MV-4-11 (cell line): ENCODE data around the gene OR6M1.

ENCODE experiments used
- DNase-seq: peaks from one replicate; lab custom pipeline; 2025; lab: John Stamatoyannopoulos, UW

OR6M1 gene, protein sequence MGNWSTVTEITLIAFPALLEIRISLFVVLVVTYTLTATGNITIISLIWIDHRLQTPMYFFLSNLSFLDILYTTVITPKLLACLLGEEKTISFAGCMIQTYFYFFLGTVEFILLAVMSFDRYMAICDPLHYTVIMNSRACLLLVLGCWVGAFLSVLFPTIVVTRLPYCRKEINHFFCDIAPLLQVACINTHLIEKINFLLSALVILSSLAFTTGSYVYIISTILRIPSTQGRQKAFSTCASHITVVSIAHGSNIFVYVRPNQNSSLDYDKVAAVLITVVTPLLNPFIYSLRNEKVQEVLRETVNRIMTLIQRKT

DNA sequence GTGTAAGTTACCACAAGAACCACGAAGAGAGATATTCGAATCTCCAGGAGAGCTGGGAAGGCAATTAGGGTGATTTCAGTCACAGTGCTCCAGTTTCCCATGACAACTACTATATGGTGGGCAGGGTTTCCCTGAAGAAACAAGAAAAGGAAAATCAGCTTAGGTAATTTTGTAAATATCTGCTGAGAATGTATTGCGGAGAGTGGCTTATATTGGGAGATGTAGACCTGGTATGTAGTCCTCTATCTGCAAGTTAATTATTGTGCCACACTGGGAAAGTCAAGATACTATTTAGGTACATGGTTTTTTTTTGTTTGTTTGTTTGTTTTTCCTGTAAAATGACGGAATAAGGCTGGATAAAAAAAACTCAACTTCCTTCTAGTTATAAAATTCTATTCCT is at the start of gene OR6M1:
Gene OR6M1, minus strand, starts transcription at position 101 of the 400 bp plus-strand sequence. Its CDS starts 0 bp downstream, at position 101.
- DNase-seq, result no peak

DNA sequence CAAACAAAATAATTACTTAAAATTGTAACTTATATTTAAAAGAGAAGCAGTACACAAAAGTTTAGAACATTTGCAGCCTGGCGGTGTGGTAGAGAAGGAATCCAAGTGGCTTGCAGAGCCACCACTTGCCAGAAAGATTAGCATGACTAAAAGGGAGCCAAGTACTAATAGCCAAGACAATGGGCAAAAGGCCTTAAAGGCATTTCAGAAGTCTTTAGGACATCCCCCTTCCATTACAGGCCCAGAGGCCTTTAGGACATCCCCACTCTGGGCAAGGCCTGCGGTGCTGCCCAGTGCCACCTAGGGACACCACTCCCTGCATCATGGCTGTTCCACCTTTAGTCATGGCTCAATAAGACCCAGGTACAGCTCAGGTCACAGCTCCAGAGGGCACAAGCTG is 46.9 kb upstream of the OR6M1 start:
- DNase-seq, result no peak

DNA sequence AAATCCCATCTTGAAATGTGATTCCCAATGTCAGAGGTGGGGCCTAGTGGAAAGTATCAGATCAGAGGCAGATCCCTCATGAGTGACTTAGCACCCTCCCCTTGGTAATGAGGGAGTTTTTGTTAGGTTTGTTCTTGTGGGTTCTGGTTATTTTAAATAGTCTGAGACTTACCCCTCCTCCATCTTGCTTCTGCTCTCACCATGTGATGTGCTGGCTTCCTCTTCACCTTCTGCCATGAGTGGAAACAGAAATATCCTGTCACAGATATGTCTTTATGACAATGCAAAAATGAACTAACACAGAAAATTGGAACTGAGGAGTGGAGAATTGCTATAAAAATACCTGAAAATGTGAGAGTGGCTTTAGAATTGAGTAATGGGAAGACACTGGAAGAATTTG is 46.2 kb upstream of the OR6M1 start:
- DNase-seq, result no peak

DNA sequence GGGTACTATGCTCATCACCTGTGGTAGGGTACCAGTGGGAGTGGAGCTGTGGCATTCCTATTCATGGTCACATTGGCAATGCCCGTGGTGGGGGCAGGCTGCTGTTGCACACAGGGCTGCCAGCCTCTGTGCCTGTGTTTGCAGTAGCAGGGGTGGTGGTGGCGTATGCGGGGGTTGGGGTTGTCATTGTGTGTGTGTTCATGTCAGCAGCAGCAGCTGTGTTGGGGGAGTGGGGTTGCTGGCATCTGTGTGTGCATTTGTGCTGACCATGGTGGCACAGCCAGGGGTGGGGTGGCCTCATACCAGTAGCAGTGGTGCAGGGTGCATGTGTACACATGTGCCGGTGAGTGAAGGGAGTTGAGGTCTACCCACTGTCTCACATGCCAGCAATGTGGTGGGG is 45.0 kb upstream of the OR6M1 start:
- no peak for DNase-seq

DNA sequence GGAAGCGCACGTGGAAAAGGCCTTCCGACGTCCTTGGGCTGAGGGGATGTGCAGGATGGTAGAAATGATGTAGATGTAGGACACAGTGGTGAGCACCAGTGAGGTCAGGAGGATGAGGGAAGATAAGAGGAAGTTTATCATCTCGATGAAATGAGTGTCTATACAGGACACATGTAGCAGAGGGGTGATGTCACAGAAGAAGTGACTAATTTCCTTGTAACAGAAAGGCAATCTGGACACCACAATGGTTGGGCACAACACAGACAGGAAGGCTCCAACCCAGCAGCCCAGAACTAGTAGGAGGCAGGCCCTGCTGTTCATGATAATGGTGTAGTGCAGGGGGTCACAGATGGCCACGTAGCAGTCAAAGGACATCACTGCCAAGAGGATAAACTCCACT is 35.0 kb upstream of the OR6M1 start:
- peak; percentile 44 for DNase-seq

DNA sequence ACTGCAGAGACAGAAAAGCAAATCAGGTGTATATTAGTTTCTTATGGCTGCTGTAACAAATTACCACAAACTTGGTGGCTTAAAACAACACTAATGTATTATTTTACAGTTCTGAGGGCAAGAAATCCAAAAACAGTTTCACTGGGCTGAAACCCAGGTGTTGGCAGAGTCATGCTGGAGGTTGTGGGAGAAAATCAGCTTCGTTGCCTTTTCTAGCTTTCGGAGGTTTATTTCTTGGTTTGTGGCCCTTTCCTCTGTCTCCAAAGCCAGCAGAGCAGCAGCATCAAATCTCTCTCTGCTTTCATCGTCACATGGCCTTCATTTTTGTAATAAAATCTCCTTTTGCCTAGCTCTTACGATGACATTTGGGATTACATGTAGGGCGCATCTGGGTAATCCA is 33.0 kb upstream of the OR6M1 start:
- DNase-seq, result no peak

DNA sequence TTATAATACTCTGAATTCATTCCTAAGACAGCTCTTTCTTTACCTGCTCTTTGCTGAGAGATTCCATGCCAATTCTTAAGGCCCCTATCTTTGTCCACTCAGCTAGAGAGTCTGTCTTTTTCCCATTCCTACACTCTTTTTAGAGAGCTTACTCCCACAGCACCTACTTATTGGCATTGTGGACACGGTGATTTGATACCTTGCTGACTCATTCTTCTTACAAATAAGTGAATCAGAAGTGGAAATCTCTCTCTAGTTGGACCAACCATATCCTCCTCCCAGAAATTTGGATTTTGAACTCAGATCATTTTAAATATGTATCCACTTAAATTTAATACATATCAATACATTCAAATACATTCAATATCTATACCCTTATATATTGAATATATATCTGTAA is 32.5 kb upstream of the OR6M1 start:
- no peak for DNase-seq

DNA sequence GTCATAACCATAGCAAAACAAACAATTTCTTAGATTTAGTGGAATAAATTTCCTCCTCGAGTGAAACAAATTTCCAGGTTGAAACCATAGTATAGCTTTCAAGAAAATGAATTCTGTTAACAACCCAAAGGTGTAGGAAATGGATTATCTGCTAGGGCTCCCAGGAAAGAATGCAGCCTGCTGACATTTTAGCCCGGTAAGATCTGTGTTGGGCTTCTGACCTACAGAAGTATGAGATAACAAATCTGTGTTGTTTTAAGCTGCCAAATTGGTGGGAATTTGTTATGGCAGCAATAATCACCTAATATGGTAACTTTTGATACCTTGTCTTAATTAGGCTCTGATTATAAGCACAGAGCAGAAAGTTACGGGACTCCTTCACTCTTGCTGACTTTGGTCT is 32.0 kb upstream of the OR6M1 start:
- DNase-seq, result no peak

DNA sequence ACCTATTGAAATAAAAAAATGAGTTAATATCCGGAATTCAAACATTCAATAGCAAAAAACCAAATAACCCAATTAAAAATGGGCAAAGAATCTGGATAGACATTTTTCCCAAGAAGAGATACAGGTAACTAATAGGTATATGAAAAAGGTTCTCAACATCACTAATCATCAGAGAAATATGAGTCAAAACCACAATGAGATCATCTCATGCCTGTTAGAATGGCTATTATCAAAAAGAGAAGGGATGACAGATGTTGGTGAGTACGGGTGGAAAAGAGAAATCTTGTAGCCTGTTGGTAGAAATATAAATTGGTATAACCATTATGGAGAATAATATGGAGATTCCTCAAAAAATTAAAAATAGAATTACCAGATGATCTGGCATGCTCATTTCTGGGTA is 26.9 kb upstream of the OR6M1 start:
- no peak for DNase-seq

DNA sequence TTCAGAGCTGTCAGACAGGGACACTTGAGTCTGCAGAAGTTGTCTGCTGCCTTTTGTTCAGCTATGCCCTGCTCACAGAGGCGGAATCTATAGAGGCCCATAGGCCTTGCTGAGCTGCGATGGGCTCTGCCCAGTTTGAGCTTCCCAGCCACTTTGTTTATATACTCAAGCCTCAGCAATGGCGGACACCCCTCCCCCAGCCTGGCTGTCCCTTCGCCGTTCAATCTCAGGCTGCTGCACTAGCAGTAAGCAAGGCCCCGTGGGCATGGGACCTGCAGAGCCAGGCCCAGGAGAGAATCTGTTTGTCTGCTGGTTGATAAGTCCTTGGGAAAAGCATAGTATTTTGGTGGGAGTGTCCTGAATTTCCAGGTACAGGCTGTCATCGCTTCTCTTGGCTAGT is 23.6 kb upstream of the OR6M1 start:
- no peak for DNase-seq

DNA sequence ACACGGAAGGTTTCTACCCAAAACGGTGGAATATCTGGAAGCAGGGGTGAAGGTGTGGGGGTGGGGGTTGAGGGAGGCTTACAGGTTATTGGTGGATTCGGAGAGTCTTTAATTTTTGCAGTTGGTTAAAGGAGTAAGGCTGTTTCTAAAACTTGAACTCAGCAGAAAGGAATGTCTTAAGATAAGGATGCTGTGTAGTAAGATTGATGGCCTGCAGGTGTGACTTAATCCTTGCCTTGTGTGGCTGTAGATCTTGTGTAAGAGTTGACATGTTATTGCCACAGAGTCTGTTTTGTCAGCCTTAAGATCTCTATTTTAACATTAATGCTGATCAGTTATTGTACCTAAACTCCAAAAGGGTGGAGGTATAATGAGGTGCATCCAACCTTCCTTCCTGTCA is 16.4 kb upstream of the OR6M1 start:
- DNase-seq, result no peak

DNA sequence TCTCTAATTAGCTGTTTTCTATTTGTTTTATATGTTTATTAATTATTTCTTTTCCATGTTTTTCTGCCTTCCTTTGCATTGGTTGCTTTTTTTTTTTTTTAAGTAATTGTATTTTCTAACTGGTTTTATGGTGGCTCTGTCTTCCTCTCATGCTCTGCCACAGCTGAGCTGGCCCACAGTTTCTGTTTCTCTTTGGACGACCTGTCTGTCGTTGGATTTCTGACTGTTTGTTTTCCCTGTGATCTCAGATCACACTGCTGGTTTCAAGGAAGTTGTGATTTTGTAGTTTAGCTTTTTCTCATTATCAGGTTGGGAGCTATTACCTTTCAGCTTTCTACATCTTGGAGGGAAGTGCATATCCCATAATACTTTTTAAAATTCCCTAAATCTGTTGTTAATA is 15.9 kb upstream of the OR6M1 start:
- no peak for DNase-seq

DNA sequence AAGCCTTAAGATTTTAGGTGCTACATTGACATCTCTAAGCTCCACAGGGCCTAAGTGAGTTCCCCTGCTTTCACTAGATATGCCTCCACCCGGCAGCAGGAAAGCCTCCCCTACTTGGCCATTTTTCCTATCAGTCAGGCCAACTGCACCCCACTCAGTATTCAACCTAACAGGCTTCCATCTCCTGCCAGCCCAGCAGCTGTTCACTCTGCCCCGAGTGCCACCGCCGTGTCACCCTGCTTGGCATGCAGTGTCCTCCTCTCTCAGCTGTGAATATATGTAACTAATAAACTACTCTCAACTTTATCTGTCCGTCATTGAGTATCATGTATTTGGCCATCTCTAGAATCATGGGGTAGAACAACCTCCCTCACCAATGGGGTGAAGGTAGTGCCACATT is 9.0 kb upstream of the OR6M1 start:
- DNase-seq, result no peak

DNA sequence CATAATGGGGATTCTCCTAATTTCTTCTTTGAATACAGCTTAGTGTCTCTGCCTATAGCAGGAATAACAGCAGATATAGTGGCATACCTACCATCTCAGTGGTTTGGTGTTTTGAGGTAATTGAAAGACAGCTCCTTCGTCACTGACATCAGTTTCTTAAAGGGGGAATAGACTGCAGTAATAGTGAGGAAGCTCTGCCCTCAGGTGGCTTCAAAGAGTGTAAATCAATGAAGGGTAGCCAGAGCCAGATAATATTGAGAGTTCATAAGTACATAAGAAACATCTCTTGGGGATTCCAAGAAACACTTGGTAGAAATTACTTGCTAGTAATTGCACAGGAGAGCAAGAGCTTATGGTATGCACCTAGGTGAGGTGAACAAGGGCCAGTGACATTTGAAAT is 4.4 kb downstream of the OR6M1 start:
- no peak for DNase-seq

DNA sequence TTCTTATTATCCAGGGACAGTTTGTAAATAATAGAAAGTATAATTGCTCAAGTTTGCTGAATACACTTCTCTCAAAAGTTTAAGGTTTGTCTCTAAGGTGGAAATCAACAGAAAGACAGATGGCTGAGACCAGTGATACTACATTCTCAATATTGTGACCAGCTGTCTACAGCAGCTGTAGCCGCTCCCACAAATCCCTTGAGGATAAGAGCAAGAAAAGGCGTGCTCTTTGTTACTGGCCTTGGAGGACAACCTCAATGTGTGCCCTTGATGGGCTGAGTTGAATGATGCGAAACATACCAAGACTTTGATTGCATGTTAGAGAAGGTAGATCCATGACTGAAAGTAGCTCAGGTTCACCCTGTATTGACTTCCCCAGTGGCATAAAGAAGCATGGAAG is 6.1 kb downstream of the OR6M1 start:
- DNase-seq, result no peak

DNA sequence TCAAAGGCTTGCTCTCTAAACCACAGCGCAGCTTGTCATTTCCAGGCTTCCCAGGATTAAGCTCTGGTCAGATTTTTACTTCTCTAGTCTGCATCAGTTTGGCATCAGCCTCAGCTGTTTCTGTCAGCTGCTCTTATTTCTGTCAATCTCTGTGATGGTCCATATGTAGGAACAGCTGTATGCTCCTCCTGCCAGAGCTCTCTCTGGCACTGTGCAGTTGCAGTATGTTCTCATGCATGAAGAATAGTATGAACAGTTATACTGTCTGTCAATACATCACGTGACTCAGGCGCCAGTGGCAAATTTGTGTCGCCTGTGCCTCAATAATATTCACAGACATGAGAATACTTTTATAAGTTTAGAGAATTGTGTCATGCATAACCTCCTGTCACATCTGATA is 6.7 kb downstream of the OR6M1 start:
- DNase-seq, result no peak

DNA sequence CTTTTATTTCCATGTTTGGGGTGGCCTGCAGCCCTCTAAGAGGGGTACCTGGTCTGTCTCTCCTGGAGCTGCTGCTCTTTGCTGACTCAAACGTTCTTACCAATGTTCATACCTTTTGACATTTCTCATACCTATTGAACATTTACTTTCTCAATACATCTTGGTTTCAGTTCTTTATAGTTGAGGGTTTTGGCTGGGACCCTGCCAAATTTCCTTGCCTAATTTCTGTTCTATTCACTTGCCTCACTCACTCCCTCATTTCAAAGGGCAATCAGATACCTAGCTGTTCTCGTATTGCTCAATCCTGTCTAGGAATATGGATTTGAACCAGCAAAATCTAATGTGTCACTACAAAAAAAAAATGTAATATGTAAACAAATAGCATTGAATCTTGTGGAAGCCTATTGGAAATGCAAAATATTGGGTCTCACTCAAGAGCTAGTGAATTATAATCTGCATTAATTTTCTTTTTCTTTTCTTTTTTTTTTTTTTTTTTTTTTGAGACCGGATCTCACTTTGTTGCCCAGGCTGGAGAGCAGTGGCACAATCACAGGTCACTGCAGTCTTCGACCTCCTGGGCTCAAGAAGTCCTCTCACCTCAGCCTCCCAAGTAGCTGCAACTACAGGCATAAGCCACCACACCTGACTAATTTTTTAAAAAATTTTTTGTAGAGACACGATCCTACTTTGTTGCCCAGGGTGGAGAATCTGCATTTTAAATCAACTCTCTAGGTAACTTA is 7.5 kb downstream of the OR6M1 start:
- no peak for DNase-seq

DNA sequence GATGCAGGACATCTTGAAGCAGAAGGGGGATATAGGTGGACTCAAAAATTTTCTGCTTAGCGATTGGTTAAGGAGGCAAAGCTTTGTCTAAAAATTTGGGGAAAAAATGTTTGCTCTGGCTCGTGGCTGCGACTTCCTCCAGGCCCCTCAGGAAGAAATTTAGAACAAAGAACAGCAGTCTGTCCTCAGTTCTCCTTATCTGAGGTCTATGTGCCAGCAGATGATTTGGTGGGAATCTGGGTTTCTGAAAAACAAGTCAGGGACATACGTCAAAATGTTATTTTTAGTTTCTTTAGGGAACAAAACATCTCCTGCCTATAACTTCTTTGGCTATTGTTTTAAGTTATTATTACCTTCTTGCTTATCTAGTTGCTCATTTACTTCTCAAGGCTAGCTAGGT is 8.1 kb downstream of the OR6M1 start:
- no peak for DNase-seq

DNA sequence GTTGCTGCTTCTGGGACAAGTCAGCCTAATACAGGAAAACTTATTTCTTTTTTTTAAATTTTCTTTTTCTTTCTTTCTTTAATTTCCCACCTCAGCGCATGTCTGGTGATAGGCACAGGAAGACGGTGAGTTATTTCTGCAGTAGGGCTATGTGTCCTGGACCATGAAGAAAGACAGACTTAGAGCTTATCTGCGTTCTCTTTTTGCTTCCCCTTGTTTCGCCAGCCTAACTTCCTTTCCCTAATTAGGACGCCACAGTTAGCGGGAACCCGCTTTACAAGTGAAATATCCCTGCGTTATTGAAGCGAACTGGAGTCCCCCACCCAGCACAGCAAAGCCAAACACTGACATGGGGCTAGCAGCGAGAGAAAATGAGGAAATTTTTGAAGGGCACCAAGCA is 8.6 kb downstream of the OR6M1 start:
- DNase-seq, result no peak

DNA sequence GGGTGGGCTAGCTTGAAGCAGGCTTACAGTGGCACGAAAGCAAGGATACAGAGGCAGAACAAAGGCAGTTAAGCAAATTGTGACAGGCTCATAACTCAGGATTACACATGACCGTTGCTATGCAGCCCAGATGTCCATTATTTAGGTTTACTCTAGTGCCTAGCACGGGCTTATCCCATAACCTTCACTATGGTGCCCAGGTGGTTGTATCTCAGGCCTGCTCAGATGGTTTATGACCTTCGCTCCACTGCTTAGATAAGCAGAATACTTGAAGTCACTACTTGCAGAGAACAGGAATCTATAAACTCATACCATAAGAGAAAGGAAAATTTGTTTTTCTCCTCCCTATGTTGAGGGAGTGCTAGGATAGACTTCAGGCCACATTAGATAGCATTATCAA is 9.0 kb downstream of the OR6M1 start:
- DNase-seq, result no peak

DNA sequence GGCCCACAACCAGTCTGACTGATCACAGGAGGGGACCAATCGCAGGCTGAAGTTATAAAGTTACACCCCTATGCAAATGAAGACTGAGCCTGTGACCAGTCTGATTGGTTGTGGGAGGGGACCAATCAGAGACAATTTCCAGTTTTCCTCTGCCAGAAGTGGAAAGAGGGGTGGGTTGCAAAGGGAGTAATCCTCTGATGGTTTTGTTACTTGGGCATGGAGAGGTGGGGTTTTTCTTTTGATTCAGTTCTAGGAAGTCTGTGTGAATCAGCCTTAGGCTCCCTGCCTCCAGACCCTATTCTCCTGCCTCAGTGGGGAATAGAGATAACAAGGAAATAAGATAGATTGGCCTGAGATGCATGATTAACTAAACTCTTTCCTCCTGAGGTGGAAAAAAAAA is 9.9 kb downstream of the OR6M1 start:
- no peak for DNase-seq

DNA sequence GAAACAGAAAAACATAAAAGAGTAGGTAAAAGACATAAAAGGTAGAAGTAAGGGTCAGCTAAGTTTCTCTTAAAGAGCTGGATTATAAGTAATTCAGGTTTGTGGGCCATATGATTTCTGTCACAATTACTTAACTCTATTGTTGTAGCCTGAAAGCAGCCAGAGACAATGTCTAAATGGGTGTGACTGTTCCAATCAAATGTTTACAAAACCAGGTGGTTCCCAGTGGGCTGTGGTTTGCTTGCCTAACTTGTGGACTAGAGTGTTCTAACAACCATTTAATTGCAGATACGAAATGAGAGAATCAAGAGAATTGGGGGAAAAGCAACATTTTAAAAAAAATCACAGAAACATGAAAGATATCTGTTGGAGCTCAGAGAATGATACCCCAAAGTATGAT is 22.6 kb downstream of the OR6M1 start:
- no peak for DNase-seq

DNA sequence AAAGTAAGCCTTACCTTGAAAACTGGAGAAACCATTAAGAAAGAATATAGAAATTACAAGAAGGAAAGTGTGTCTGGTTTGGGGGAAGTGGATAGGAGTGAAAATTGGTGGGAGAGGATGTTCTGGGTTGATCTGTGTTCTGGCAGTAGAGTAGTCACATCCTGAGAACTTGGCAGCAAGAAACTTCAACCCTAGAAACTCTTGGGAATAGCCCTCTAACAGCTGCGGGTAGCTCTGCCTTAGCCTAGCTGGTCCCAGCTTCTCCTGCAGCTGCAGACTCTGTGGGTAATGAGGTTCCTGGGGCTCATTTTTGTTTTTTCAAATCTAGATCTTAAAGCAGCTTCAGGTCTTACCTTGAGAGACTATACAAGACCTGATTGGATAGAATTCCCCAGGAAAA is 27.6 kb downstream of the OR6M1 start:
- no peak for DNase-seq
